Hepatocyte (in vitro differentiated cells): ENCODE results near the gene AGAP3. TPM values are rescaled to one million over a fixed set of nuclear protein-coding genes. Genes with fewer than 3 reads are reported as not detected.

Experiments
- DNase-seq: peaks from one replicate; pipeline ENCODE4 v3.0.0-alpha.2; 2016; ENCODE audit warnings: low spot score
- H2AFZ ChIP-seq: fragments of 200-600 bp; sonication (generic); 2 replicates; pipeline ENCODE4 v1.6.0; 2016; ENCODE audit warnings: antibody characterized with exemption, mild to moderate bottlenecking
- H3K27ac ChIP-seq: fragments of 200-600 bp; sonication (generic); 2 replicates; pipeline ENCODE4 v1.5.1; 2016; ENCODE audit warnings: mild to moderate bottlenecking
- H3K27me3 ChIP-seq: fragments of 200-600 bp; sonication (generic); 2 replicates; pipeline ENCODE4 v1.6.1; 2016
- H3K36me3 ChIP-seq: fragments of 200-600 bp; sonication (generic); replicated peaks from 2 replicates; pipeline ENCODE4 v1.5.1; 2016; ENCODE audit warnings: low read depth; ENCODE audit not compliant: insufficient read depth
- H3K4me1 ChIP-seq: fragments of 200-600 bp; sonication (generic); 2 replicates; pipeline ENCODE4 v1.5.1; 2016; ENCODE audit warnings: mild to moderate bottlenecking, moderate library complexity; ENCODE audit not compliant: insufficient read depth
- H3K4me2 ChIP-seq: fragments of 200-600 bp; sonication (generic); 2 replicates; pipeline ENCODE4 v1.6.0; 2016
- H3K4me3 ChIP-seq: fragments of 200-600 bp; sonication (generic); 2 replicates; pipeline ENCODE4 v1.5.1; 2016; ENCODE audit warnings: mild to moderate bottlenecking
- H3K79me2 ChIP-seq: fragments of 200-600 bp; sonication (generic); 2 replicates; pipeline ENCODE4 v1.6.0; 2017; ENCODE audit warnings: mild to moderate bottlenecking
- H3K9me2 ChIP-seq: fragments of 200-600 bp; sonication (generic); replicated peaks from 2 replicates; pipeline ENCODE4 v1.6.0; 2017; ENCODE audit warnings: mild to moderate bottlenecking; ENCODE audit not compliant: insufficient read depth
- H3K9me3 ChIP-seq: fragments of 200-600 bp; sonication (generic); 2 replicates; pipeline ENCODE4 v1.5.1; 2016; ENCODE audit warnings: low read depth, mild to moderate bottlenecking
- H4K20me1 ChIP-seq: fragments of 200-600 bp; sonication (generic); 2 replicates; pipeline ENCODE4 v1.6.0; 2016; ENCODE audit warnings: mild to moderate bottlenecking; ENCODE audit not compliant: insufficient read depth, poor library complexity, severe bottlenecking
- EZH2 ChIP-seq: fragments of 200-600 bp; sonication (generic); IDR thresholded peaks from 2 replicates; pipeline ENCODE4 v1.6.1; 2016; ENCODE audit warnings: antibody characterized with exemption, mild to moderate bottlenecking, borderline replicate concordance
- EZH2phosphoT487 ChIP-seq: fragments of 200-600 bp; sonication (generic); IDR thresholded peaks from one replicate; pipeline ENCODE4 v1.6.1; 2018; ENCODE audit warnings: antibody characterized with exemption, mild to moderate bottlenecking, low read depth, moderate library complexity; ENCODE audit not compliant: unreplicated experiment, severe bottlenecking
- WGBS: methylation state at CpG from one replicate; pipeline ENCODE4 v1.1.6; 2016; ENCODE audit warnings: low lambda C conversion rate; ENCODE audit errors: missing lambda C conversion rate; 5-methylcytosine and 5-hydroxymethylcytosine counted together
- polyA plus RNA-seq: library from polyadenylated mRNA; unstranded; fragments of >200 nt; fragmentation: Nextera tagmentation; extraction: Ambion mirVana; gene quantifications from 2 replicates; pipeline ENCODE4 v1.2.1, GENCODE V29; 2016
- total RNA-seq: library from RNA; depleted of rRNA; stranded (reverse); fragments of >200 nt; gene quantifications from 2 replicates; pipeline ENCODE4 v1.2.3, GENCODE V29; 2014
- TF ChIP-seq, protein P1 (sequence below): fragments of 200-600 bp; sonication (generic); IDR thresholded peaks from 2 replicates; pipeline ENCODE4 v1.5.1; 2016; ENCODE audit warnings: antibody characterized with exemption, mild to moderate bottlenecking; ENCODE audit not compliant: poor library complexity

The AGAP3 gene
- total and polyA plus RNA-seq, 2 experiments from 2014 or later, result 44.0 to 56.7 TPM

DNA sequence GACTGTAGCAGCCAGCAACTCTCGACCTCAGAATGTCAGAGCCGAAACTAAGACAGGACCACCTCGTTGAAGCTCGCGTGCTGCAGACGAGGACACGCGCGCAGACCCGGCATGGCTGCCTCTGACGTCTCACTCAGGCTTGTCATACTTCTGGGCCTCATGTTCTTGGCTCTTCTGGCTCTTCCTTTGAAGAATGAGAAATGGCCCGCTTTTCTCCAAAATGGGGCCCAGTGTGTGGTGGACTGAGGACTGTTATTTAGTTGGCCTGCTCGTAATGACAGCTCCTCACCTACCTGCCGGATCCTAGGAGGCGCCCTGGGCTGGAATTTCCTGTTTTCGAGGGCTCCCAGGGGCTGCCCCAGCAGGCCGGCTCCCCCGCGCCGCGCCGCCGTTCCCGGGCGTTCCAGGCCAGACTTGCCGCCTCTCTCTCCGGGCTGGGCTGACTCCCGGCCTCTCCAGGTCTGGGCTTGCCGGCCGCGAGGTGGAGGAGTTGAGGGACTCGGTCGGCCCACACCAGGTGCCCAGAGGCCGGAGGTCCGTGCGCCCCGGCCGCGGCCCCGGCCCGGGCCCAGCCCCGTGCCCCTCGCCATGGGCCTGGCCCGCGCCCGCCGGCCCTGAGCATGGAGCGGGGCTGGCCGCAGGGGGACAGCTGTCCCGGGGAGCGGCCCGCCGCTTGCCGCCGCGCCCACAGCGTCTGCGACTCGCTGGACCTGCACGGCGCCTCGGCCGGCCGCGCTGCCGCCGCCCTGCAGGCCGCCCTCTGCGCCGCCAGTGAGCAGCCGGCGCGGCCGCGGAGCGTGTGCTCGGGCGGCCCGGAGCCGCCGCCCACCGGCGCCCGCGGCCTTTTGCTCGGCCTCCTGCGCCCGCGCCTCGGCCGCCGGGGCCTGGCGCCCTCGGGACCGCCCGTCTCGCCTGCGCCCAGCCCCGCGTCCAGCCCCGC, 28.1 kb downstream of the AGAP3 start:
- H3K9me3 ChIP-seq, result no peaks in the 10 kb centered on the region
- H3K27ac ChIP-seq, result peak overlapping the region; percentile 74
- H4K20me1 ChIP-seq, result peaks cover 77% of the 10 kb centered on the region
- WGBS, result 19% methylated on average over 62 of the region's 101 CpGs
- DNase-seq, result peak; percentile 63
- peaks cover 64% of the 10 kb centered on the region for H3K79me2 ChIP-seq
- H3K4me2 ChIP-seq, result peak overlapping the region; percentile 73
- H3K4me1 ChIP-seq, result peaks cover 17% of the 10 kb centered on the region
- no peak overlapping the region for H2AFZ ChIP-seq
- TF ChIP-seq EZH2phosphoT487, result no peak
- no peaks in the 10 kb centered on the region for H3K27me3 ChIP-seq
- H3K36me3 ChIP-seq, result no peaks in the 10 kb centered on the region
- no peak overlapping the region for H3K4me3 ChIP-seq
- no peaks in the 10 kb centered on the region for H3K9me2 ChIP-seq

DNA sequence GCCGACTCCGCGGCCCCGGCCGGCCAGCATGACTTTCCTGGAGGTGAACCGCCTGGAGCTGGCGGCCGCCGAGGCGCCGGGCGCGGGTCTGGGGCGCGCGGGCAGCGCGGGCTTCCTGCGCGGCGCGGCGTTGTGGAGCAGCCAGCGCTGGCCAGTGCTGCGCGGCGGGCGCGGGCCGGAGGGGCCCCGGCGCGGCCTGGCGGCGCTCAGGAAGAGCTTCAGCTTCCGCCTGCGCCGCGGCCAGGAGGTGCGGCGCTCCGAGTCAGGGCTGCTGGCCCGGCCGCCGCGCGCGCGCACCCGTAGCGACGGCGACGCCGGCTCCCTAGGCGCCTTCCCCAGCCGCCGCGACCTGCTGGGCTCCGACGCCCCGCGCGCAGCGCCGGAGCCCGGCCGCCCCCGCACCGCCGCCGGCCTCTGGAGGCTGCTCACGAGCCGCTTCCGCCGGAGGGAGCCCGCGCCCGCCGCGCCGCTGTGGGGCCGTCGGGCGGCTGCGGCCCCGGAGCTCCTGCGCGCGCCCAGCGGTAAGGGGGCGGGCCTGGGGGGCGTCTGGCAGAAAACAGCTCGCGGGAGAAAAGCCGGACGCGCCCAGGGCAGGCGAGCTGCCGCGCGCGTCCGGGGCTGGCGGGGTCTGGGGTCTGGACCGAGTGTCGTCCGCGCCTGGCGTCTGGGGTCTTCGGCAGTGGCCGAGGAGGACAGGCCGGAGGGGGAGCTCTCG, 29.0 kb downstream of the AGAP3 start:
- H2AFZ ChIP-seq, result no peak overlapping the region
- peaks cover 69% of the 10 kb centered on the region for H4K20me1 ChIP-seq
- no peak overlapping the region for H3K4me3 ChIP-seq
- H3K9me3 ChIP-seq, result no peaks in the 10 kb centered on the region
- no peaks in the 10 kb centered on the region for H3K36me3 ChIP-seq
- peaks cover 59% of the 10 kb centered on the region for H3K79me2 ChIP-seq
- peak overlapping the region; percentile 75 for H3K4me2 ChIP-seq
- TF ChIP-seq, protein P1, sequence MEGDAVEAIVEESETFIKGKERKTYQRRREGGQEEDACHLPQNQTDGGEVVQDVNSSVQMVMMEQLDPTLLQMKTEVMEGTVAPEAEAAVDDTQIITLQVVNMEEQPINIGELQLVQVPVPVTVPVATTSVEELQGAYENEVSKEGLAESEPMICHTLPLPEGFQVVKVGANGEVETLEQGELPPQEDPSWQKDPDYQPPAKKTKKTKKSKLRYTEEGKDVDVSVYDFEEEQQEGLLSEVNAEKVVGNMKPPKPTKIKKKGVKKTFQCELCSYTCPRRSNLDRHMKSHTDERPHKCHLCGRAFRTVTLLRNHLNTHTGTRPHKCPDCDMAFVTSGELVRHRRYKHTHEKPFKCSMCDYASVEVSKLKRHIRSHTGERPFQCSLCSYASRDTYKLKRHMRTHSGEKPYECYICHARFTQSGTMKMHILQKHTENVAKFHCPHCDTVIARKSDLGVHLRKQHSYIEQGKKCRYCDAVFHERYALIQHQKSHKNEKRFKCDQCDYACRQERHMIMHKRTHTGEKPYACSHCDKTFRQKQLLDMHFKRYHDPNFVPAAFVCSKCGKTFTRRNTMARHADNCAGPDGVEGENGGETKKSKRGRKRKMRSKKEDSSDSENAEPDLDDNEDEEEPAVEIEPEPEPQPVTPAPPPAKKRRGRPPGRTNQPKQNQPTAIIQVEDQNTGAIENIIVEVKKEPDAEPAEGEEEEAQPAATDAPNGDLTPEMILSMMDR, result no peak
- TF ChIP-seq EZH2phosphoT487 (no peak), EZH2 (no peak)
- H3K4me1 ChIP-seq, result peaks cover 17% of the 10 kb centered on the region
- no peaks in the 10 kb centered on the region for H3K27me3 ChIP-seq
- peak; percentile 72 for DNase-seq
- H3K9me2 ChIP-seq, result no peaks in the 10 kb centered on the region
- WGBS, result 4% methylated on average over 74 of the region's 114 CpGs
- H3K27ac ChIP-seq, result peak overlapping the region; percentile 40

DNA sequence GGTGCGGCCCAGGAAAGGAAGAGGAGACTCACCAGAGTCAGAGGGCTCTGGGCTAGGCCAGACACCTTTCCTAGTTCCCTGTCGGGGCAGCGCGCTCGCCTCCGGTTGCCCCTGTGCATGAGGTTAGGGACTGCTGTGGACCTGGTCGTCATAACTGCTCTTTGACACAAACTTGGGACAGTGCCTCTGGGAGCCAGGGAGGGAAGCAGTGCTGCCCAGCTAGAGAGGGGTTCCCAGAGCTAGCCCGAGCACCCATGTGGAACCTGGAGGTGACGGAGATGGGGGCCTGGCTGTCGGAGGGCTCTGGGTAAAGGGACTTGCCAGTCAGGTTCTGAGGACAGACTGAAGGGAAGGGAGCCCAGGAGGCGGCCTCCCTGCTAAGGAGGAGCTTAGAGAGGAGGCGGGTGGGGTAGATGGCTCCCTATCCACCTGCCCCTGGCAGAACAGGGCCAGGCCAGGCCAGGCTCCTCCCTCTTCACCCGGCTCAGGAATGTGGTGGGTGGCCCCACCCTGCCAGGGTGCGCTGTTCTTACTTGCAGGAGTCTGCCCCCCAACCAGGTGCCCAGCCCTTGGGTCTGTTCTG, 29.7 kb downstream of the AGAP3 start:
- Histone ChIP-seq H3K9me3 (no peaks in the 10 kb centered on the region), H3K79me2 (peaks cover 54% of the 10 kb centered on the region), H3K9me2 (no peaks in the 10 kb centered on the region), H2AFZ (no peak overlapping the region), H3K4me1 (peaks cover 17% of the 10 kb centered on the region), H3K27me3 (no peaks in the 10 kb centered on the region), H3K27ac (peak overlapping the region; percentile 40), H3K36me3 (no peaks in the 10 kb centered on the region), H3K4me3 (no peak overlapping the region), H4K20me1 (peaks cover 62% of the 10 kb centered on the region), H3K4me2 (peak overlapping the region; percentile 75)
- no peak for TF ChIP-seq EZH2phosphoT487
- TF ChIP-seq EZH2, result no peak
- TF ChIP-seq, protein P1, result no peak
- DNase-seq, result peak; percentile 68
- WGBS, result 61% methylated on average over 14 of the region's 14 CpGs
